ENCODE results near the gene EIF3I. TPM values are rescaled to one million over a fixed set of nuclear protein-coding genes. Genes with fewer than 3 reads are reported as not detected.

EIF3I gene
- total and polyA plus RNA-seq, 2 of the 8 experiments (the other 6 are each of a cell fraction or from before 2014, with no cell fraction given), result 247 to 346 TPM

DNA sequence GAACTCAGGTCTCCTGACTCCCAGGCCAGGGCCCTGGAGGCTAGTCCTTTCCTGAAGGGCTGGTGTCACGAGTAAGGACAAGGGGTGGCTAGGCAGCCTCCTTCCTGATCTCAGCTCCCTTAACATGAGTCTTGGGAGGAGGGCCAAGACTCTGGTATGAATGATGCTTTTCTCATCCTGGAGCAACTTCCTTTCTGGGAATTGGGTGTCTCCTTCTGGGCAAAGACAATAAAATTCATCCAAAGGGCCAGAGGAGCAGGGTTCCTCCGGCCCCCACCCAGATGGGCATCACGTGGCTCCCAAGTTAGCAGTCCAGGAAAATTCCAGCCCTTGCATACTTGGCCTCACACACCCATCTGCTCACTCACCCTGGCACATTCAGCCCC lies 24.7 kb downstream of the EIF3I start, which contains the start of gene FAM167B:
FAM167B (plus strand) TSS at position 335 of the 386 bp plus-strand sequence. CDS start 200 bp downstream, outside the sequence.
- ChIA-PET POLR2A (ENCODE audit: partially characterized antibody) (interaction anchor here (1.1 to 6.6 kb wide), 4 partner anchors 22 to 105 kb away, joined by 3 to 50 read pairs (median 14); partner anchors contain the start of gene MARCKSL1), CTCF (ENCODE audit: partially characterized antibody) (interaction anchor here (1.1 to 6.1 kb wide), 9 partner anchors 10 to 70 kb away, joined by 4 to 66 read pairs (median 34); partner anchors contain the start of gene HDAC1)
- Histone ChIP-seq H3K4me2 (ENCODE audit: insufficient read depth in 1 of 2, low read depth in 2 of 2, low read length in 2 of 2) (no peak within 1 kb of the TSS), H3K36me3 (ENCODE audit: control insufficient read depth in 2 of 4, insufficient read depth in 4 of 4, low read length in 3 of 4) (no peaks in the 10 kb centered on the region), H2BK5ac (ENCODE audit: low read depth, low read length) (peak within 1 kb of the TSS; percentile 52; the same call in 1 of the 2 replicates), H3K79me2 (ENCODE audit: control insufficient read depth in 1 of 2, insufficient read depth in 2 of 2, low read length in 2 of 2) (no peaks in the 10 kb centered on the region), H2AK5ac (ENCODE audit: low read depth, low read length) (no peak within 1 kb of the TSS), H3K4me1 (replicated peaks in 1 of 4; ENCODE audit: control insufficient read depth in 3 of 4, insufficient read depth in 4 of 4, low read length in 3 of 4) (peaks cover 7 to 13% (median 11%) of the 10 kb centered on the region in 4 experiments), H3K56ac (replicated peaks; ENCODE audit: insufficient read length, low read depth, low read length) (no peak within 1 kb of the TSS), H2BK12ac (ENCODE audit: low read depth, low read length) (peak within 1 kb of the TSS; percentile 68; the same call in 1 of the 2 replicates), H3K4me3 (ENCODE audit: extremely low read depth in 1 of 4, insufficient read depth in 2 of 4, low read depth in 3 of 4, low read length in 4 of 4) (no peak within 1 kb of the TSS), H3K9ac (replicated peaks in 1 of 4; ENCODE audit: extremely low read depth in 1 of 4, low read depth in 3 of 4, low read length in 3 of 4) (no peak within 1 kb of the TSS; a peak in 1 of 7 replicates), H3K79me1 (ENCODE audit: low read depth, low read length) (no peaks in the 10 kb centered on the region), H4K5ac (ENCODE audit: insufficient read length, low read depth, low read length) (no peak within 1 kb of the TSS), H3K14ac (ENCODE audit: insufficient read length) (no peak within 1 kb of the TSS), H3K9me3 (ENCODE audit: insufficient read depth in 2 of 2, low read depth in 1 of 2, low read length in 1 of 2) (no peaks in the 10 kb centered on the region), H4K8ac (ENCODE audit: extremely low read depth, insufficient read depth, low read length) (no peak within 1 kb of the TSS), H2BK15ac (ENCODE audit: low read length) (no peak within 1 kb of the TSS; the same call in 1 of the 2 replicates), H3K23ac (ENCODE audit: insufficient read length) (no peak within 1 kb of the TSS), H2AFZ (ENCODE audit: low read length) (no peak within 1 kb of the TSS), H3K23me2 (ENCODE audit: low read depth, low read length) (peaks cover 4% of the 10 kb centered on the region; the same call in 1 of the 2 replicates), H3K18ac (ENCODE audit: extremely low read depth, low read length) (no peak within 1 kb of the TSS; the same call in 1 of the 2 replicates), H4K91ac (replicated peaks; ENCODE audit: insufficient read length, low read length) (no peak within 1 kb of the TSS), H3K27ac (ENCODE audit: low read depth, low read length) (no peak within 1 kb of the TSS), H2BK120ac (replicated peaks; ENCODE audit: low read depth, low read length) (no peak within 1 kb of the TSS), H3K27me3 (replicated peaks in 1 of 4; ENCODE audit: control insufficient read depth in 3 of 4, extremely low read depth in 1 of 4, insufficient read depth in 3 of 4, low read length in 3 of 4) (no peaks in the 10 kb centered on the region; a peak in 1 of 7 replicates), H2BK20ac (ENCODE audit: low read length) (0 out of 2 replicates have a peak within 1 kb of the TSS, but pooled peaks have one; percentile 48), H4K20me1 (replicated peaks in 1 of 2; ENCODE audit: control insufficient read depth in 1 of 2, insufficient read depth in 2 of 2, low read length in 2 of 2) (no peaks in the 10 kb centered on the region), H3K4ac (replicated peaks; ENCODE audit: insufficient read length, low read depth, low read length) (no peak within 1 kb of the TSS)
- 92% methylated on average over 3 of the region's 3 CpGs; no CpG with 5 or more reads in 1 of the 2 experiments for WGBS, 2 experiments (ENCODE audit: extremely low coverage in 1 of 2, insufficient coverage in 1 of 2, insufficient read length in 1 of 2, insufficient replicate concordance in 2 of 2, low coverage in 1 of 2, low lambda C conversion rate in 2 of 2, missing lambda C conversion rate in 1 of 2)
- DNase-seq (ENCODE audit: low read depth in 1 of 2, low spot score in 2 of 2), result no peak
- FAIRE-seq, result no peak
- no peak for TF ChIP-seq PHF8 (conservative IDR thresholded peaks at IDR 0.05; ENCODE audit: low read depth, low read length)
- no peak for TF ChIP-seq TAF7 (optimal IDR thresholded peaks at IDR 0.05; ENCODE audit: borderline replicate concordance, low read depth, low read length)
- no peak for TF ChIP-seq SAP30 (IDR thresholded peaks at IDR 0.05; ENCODE audit: insufficient read depth, insufficient replicate concordance, low read length)
- TF ChIP-seq CTCF (IDR thresholded peaks at IDR 0.05; ENCODE audit: control extremely low read depth in 1 of 3, insufficient read depth in 1 of 3, low read depth in 1 of 3, low read length in 3 of 3), result no peak
- TF ChIP-seq SRF (IDR thresholded peaks at IDR 0.05; ENCODE audit: low read depth, low read length), result no peak
- no peak for TF ChIP-seq HDAC6 (IDR thresholded peaks at IDR 0.05; ENCODE audit: low read depth, low read length)
- no peak for TF ChIP-seq KDM4A (IDR thresholded peaks at IDR 0.05; ENCODE audit: low read depth, low read length, severe bottlenecking)
- TF ChIP-seq TAF1 (IDR thresholded peaks at IDR 0.05; ENCODE audit: low read depth, low read length), result no peak
- no peak for TF ChIP-seq RXRA (IDR thresholded peaks at IDR 0.05; ENCODE audit: insufficient read depth, low read depth, low read length)
- TF ChIP-seq POU5F1 (IDR thresholded peaks at IDR 0.05; ENCODE audit: low read depth, low read length), result no peak
